Testis (tissue), 2 donors: ENCODE results near the gene DOCK9.

Experiments
- POLR2A ChIP-seq: fragments of 450-650 bp; IDR thresholded peaks from one replicate; pipeline ENCODE4 v1.6.1; 2017; ENCODE audit warnings: antibody characterized with exemption, mild to moderate bottlenecking, moderate library complexity
- TF ChIP-seq, protein P1 (sequence below), 3 experiments: fragments of 450-650 bp in 2 of 3; fragments of 200-600 bp in 1 of 3; sonication (generic) in 1 of 3; IDR thresholded peaks; one replicate each; pipeline ENCODE4 v1.5.1; 2016 to 2019; ENCODE audit warnings: antibody characterized with exemption in 3 of 3, mild to moderate bottlenecking in 2 of 3, moderate library complexity in 1 of 3

DNA sequence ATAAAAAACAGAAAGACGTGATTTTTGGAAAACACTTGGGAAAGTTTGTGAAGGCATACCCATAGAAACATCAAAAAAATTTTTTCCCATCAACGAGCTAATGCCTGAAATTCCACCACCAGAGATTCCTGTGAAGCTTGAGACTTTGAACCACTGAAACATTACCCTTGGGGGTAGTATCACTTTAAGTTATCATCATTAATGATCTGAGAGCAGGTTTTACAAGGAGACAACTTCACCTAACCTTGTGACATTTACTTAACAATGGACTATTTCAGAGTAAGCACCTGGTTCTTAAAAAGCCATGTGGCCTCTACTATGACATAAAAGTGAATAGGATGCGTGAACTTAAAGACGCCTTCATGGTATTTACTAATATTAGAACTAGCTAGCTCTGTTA, 51.9 kb downstream of the DOCK9 start:
- TF ChIP-seq, protein P1, sequence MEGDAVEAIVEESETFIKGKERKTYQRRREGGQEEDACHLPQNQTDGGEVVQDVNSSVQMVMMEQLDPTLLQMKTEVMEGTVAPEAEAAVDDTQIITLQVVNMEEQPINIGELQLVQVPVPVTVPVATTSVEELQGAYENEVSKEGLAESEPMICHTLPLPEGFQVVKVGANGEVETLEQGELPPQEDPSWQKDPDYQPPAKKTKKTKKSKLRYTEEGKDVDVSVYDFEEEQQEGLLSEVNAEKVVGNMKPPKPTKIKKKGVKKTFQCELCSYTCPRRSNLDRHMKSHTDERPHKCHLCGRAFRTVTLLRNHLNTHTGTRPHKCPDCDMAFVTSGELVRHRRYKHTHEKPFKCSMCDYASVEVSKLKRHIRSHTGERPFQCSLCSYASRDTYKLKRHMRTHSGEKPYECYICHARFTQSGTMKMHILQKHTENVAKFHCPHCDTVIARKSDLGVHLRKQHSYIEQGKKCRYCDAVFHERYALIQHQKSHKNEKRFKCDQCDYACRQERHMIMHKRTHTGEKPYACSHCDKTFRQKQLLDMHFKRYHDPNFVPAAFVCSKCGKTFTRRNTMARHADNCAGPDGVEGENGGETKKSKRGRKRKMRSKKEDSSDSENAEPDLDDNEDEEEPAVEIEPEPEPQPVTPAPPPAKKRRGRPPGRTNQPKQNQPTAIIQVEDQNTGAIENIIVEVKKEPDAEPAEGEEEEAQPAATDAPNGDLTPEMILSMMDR (IDR thresholded peaks at IDR 0.05) = no peak
- TF ChIP-seq POLR2A = no peak
